ENCODE measurements around the gene SLC1A1.

DNA sequence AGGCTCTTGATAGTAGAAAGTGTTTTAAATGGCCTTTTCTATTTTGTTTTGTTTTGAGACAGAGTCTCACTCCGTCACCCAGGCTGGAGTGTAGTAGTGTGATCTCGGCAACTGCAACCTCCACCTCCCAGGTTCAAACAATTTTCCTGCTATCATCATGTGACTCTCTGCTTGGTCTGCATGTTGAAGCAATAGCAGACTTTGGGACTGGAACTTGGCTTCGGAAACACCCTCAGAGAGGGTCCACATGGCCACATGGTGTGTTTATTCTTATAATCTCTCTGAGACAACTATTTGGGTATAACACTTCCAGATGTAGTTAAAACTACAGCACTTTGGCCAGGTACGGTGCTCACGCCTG lies 10.9 kb downstream of the SLC1A1 start:
- TF ChIP-seq ZBTB43 (CRISPR knock-in tag; IDR thresholded peaks at IDR 0.05) (no peak), CTCF (IDR thresholded peaks at IDR 0.05) (no peak), ZNF121 (CRISPR knock-in tag; IDR thresholded peaks at IDR 0.05) (no peak), NR3C1 (CRISPR knock-in tag; conservative IDR thresholded peaks at IDR 0.05; ENCODE audit: low read depth) (no peak), USF2 (CRISPR knock-in tag; IDR thresholded peaks at IDR 0.05) (no peak), ZNF396 (CRISPR knock-in tag; IDR thresholded peaks at IDR 0.05; ENCODE audit: borderline replicate concordance) (no peak)
- TF ChIP-seq, protein P1, sequence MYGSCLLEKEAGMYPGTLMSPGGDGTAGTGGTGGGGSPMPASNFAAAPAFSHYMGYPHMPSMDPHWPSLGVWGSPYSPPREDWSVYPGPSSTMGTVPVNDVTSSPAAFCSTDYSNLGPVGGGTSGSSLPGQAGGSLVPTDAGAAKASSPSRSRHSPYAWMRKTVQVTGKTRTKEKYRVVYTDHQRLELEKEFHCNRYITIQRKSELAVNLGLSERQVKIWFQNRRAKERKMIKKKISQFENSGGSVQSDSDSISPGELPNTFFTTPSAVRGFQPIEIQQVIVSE (CRISPR knock-in tag; IDR thresholded peaks at IDR 0.05; ENCODE audit: borderline replicate concordance), result no peak
